Measurements from ENCODE around the gene PRPF38A.

The PRPF38A gene

GRCh38 chr1:52402860-52403240 is 1.6 kb upstream of the PRPF38A start:
- no peak for DNase-seq

GRCh38 chr1:52403566-52404115 is 761 bp upstream of the PRPF38A start:
- no peak for DNase-seq

- DNase-seq = no peak
These were observed 555 bp downstream of the PRPF38A start for GRCh38 chr1:52404975-52405338.

GRCh38 chr1:52413410-52413989 is 9.1 kb downstream of the PRPF38A start:
- no peak for DNase-seq

GRCh38 chr1:52414942-52415341 is 10.5 kb downstream of the PRPF38A start:
- no peak for DNase-seq

- DNase-seq = no peak
These were observed 12.4 kb downstream of the PRPF38A start for GRCh38 chr1:52416811-52417210.

- DNase-seq = no peak
These were observed 16.3 kb downstream of the PRPF38A start for GRCh38 chr1:52420713-52421112.

- DNase-seq = no peak
These were observed 18.7 kb downstream of the PRPF38A start for GRCh38 chr1:52423055-52423454.

- DNase-seq = peak; percentile 64
These were observed 19.4 kb downstream of the PRPF38A start for GRCh38 chr1:52423771-52424170.

- DNase-seq = no peak
These were observed 19.8 kb downstream of the PRPF38A start for GRCh38 chr1:52424231-52424636.

- DNase-seq = no peak
These were observed 20.4 kb downstream of the PRPF38A start for GRCh38 chr1:52424813-52425212.

- DNase-seq = no peak
These were observed 22.0 kb downstream of the PRPF38A start for GRCh38 chr1:52426371-52426770.

GRCh38 chr1:52427152-52427551 is 22.8 kb downstream of the PRPF38A start:
- no peak for DNase-seq

- DNase-seq = no peak
These were observed 28.4 kb downstream of the PRPF38A start for GRCh38 chr1:52432807-52433206.

GRCh38 chr1:52435211-52435610 is 30.8 kb downstream of the PRPF38A start:
- DNase-seq = no peak

GRCh38 chr1:52435650-52436049 is 31.2 kb downstream of the PRPF38A start:
- DNase-seq = no peak

- DNase-seq = no peak
These were observed 32.4 kb downstream of the PRPF38A start for GRCh38 chr1:52436817-52437216.

- no peak for DNase-seq
These were observed 35.6 kb downstream of the PRPF38A start for GRCh38 chr1:52439976-52440375.

- DNase-seq = no peak
These were observed 40.1 kb downstream of the PRPF38A start for GRCh38 chr1:52444463-52444862.

GRCh38 chr1:52454127-52454526 is 49.7 kb downstream of the PRPF38A start:
- no peak for DNase-seq

- DNase-seq = no peak
These were observed 50.4 kb downstream of the PRPF38A start for GRCh38 chr1:52454779-52455178.

GRCh38 chr1:52455686-52456085 is 51.3 kb downstream of the PRPF38A start:
- no peak for DNase-seq

- DNase-seq = no peak
These were observed 56.3 kb downstream of the PRPF38A start for GRCh38 chr1:52460694-52461093.

GRCh38 chr1:52461821-52462220 is 57.4 kb downstream of the PRPF38A start:
- no peak for DNase-seq

- DNase-seq = no peak
These were observed 59.5 kb downstream of the PRPF38A start for GRCh38 chr1:52463891-52464290.
